Inflammatory macrophage treated with lipopolysaccharide for 4 hours (primary cell): ENCODE data around the gene IL12RB1.
A peak's percentile ranks its signal among the peaks of the same experiment; 100 is the strongest.

Source experiments
- DNase-seq: peaks from one replicate; pipeline ENCODE4 v3.0.0-alpha.2; 2020

IL12RB1 gene

GRCh38 chr19:18086590-18087138, at the start of gene IL12RB1:
Gene IL12RB1 (minus strand): TSS chr19:18086934. CDS start chr19:18086823, 111 bp downstream.
- DNase-seq = peak; percentile 84

- DNase-seq = no peak
These were observed 49.2 kb upstream of the IL12RB1 start for GRCh38 chr19:18135712-18136584.

- no peak for DNase-seq
These were observed 45.3 kb upstream of the IL12RB1 start for GRCh38 chr19:18131841-18132596.

GRCh38 chr19:18130523-18131242, 43.9 kb upstream of the IL12RB1 start:
- DNase-seq = no peak

- DNase-seq = no peak
These were observed 42.1 kb upstream of the IL12RB1 start for GRCh38 chr19:18128805-18129204.

- DNase-seq = peak; percentile 60
These were observed 41.3 kb upstream of the IL12RB1 start for GRCh38 chr19:18128044-18128443.

GRCh38 chr19:18126097-18126496, 39.4 kb upstream of the IL12RB1 start:
- DNase-seq = peak; percentile 43

- no peak for DNase-seq
These were observed 37.1 kb upstream of the IL12RB1 start for GRCh38 chr19:18123819-18124218.

GRCh38 chr19:18122860-18123795, 36.4 kb upstream of the IL12RB1 start:
- DNase-seq = no peak

GRCh38 chr19:18122424-18122823, 35.7 kb upstream of the IL12RB1 start:
- DNase-seq = no peak

GRCh38 chr19:18121166-18121565, 34.4 kb upstream of the IL12RB1 start:
- DNase-seq = no peak

- DNase-seq = no peak
These were observed 33.4 kb upstream of the IL12RB1 start for GRCh38 chr19:18120127-18120526.

GRCh38 chr19:18119717-18120105, 33.0 kb upstream of the IL12RB1 start:
- DNase-seq = no peak

GRCh38 chr19:18119013-18119716, 32.4 kb upstream of the IL12RB1 start:
- DNase-seq = no peak

- DNase-seq = no peak
These were observed 31.8 kb upstream of the IL12RB1 start for GRCh38 chr19:18118420-18119012.

GRCh38 chr19:18117692-18118378, 31.1 kb upstream of the IL12RB1 start:
- DNase-seq = peak; percentile 93

GRCh38 chr19:18117364-18117691, 30.6 kb upstream of the IL12RB1 start:
- DNase-seq = no peak

GRCh38 chr19:18114483-18114882, 27.7 kb upstream of the IL12RB1 start:
- no peak for DNase-seq

- no peak for DNase-seq
These were observed 27.1 kb upstream of the IL12RB1 start for GRCh38 chr19:18113827-18114226.

- DNase-seq = peak; percentile 79
These were observed 26.3 kb upstream of the IL12RB1 start for GRCh38 chr19:18112989-18113478.
